DND-41 (cell line): Measurements from ENCODE around the gene SLC1A3.

ENCODE experiments used
- CTCF ChIP-seq: IDR thresholded peaks from 2 replicates; pipeline ENCODE4 v1.5.1; 2012; ENCODE audit warnings: borderline replicate concordance, low read length, moderate library complexity, mild to moderate bottlenecking; ENCODE audit not compliant: poor library complexity, severe bottlenecking; ENCODE audit errors: extremely low read depth
- EZH2 ChIP-seq: IDR thresholded peaks from 3 replicates; pipeline ENCODE4 v1.6.1; 2012; ENCODE audit warnings: borderline replicate concordance, low read depth, mild to moderate bottlenecking, moderate library complexity, low read length, inconsistent platforms; ENCODE audit not compliant: severe bottlenecking

- TF ChIP-seq CTCF (no peak), EZH2 (no peak)
Measured at GRCh38 chr5:36573438-36573837, 33.0 kb upstream of the SLC1A3 start.
